GM19468 (cell line): Measurements from ENCODE around the gene NCKIPSD.

ENCODE experiments used
- ATAC-seq: cut with Tn5 transposase; IDR thresholded peaks from one replicate; pipeline ENCODE4 v1.9.1; 2021; ENCODE audit warnings: mild to moderate bottlenecking, moderate library complexity, moderate number of reproducible peaks; ENCODE audit not compliant: unreplicated experiment; ENCODE audit errors: extremely low read depth

Gene NCKIPSD

DNA sequence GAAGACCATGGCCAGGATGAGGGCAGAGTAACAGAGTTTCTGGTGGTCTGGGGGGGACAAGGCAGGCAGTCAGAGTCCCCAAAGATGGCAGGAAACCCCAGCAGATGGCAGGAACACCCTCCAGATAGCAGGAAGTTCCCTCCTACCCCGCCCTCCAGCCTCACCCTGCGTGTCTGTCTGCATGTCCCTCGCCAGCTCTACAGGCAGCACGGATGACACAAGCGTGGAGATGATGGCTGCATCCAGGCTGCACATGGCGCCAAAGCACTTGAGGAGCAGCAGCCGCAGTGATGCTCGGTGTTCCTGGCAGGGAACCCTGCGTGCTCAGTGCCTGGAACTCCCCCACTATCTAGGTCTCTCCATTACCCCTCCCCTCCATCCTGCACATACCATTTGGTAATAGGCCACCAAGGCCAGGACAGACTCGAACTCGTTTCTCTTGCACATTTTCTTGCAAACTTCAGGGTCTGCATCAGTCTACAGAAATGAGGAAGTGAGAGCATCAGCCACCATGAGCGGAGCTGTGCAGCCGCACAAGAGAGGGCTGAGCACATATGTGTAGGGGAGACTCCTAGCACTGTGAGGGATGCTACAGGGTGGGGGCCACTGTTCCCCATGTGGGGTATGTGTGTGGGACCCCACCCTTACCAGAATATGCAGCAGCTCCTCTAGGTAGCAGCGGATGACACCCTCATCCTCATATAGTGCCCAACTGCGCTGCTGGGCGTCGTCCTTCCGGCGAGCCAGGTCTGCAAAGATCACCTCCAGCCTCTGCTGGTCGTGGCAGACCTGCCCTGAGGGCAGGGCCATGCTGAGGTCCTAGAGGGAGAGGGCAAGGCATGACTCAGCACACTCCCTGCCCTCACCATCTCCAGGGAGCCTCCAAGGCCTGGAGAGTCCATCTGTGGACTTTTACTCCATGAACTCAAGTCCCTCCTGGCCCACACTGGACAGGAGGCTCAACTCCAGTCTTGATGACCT, 6.0 kb downstream of the NCKIPSD start:
- no peak for ATAC-seq

DNA sequence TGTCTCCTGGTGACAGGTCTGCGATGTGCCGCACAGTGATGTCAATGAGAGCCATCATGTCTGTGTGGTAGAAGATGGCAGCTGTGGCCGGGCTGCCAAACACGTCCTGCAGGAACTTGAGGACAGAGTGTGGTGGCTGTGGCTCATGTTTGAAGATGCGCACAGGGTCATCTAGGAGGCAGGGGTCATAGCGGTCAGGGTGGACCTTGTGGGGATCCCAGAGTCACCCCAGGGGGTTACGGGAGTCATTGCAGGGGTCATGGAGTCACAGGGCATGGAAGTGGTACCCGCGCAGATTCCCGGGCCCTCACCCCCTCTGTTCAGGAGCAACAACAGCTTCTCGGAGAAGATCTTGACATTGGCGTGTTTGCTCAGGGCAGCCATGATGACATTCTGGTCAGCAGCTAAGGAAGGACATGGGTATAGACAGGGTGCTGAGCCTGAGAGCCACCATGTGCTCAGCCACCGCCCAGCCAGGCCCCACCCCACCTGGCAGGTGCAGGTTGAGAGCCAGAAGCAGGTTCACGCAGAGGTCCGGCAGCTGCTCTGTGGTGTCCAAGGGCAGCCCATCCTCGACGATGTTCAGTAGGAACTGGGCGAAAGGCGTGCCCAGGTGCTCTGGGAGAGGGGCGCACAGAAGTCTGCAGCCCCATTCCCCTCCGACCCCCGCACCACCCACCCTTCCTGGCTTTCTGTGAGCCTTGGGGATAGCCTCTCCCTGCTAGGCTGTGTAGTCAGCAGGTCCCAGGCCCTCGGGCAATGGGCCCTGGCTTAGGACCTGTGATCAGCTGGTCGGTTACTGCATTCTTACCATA, 6.9 kb downstream of the NCKIPSD start:
- ATAC-seq, result no peak

DNA sequence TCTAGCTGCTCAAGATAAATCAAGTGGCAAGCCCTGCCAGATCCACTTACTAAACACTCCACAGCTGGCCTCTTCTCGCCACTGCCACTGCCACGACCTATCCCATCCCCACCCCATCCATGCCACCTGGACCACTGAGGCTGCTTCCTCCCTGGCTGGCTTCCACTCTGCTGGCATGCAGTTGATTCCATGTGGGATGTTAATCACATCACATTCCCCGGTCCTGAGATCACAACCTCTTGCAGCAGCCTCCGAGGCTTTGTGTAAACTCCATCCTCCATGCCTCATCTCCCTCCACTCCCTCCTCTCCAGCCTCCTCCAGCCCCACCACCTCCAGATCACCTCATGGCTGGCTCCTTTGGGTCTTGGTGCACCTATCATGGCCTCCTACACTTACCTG, 7.7 kb downstream of the NCKIPSD start:
- no peak for ATAC-seq

DNA sequence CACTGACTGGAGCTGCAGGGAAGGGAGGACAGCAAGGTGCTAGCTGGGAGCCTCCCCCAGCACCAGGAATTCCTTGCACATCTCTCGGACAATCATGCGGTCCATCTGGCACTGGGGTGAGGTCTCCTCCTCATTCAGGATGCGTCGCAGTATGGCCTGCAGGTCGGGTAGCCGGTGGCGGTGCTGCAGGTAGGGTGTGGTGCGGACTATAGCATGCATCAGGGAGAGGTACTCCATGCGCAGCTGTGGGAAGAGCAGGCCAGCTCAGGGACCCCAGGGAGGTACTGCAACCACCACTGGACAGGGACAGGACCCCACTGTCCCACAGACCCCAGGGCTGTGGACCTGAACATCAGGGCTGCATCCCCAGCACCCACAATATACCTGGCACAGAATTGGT, 11.2 kb downstream of the NCKIPSD start:
- no peak for ATAC-seq

DNA sequence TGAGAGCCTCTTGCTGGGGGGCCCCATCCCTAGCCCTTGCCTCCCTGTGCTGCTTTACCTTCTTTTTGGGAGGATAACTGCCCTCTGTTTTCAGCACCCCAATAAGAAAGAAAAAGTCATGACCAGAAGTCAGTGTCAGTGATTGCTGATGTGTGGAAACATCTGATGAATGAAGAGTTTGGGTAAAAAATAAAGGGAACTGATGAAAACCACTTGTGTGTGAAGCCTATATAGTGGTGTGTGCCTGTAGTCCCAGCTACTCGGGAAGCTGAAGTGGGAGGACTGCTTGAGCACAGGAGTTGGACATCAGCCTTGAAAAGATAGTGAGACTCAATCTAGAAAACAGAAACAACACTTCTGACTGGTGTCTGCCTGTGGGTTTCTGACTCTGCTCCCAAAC, 13.2 kb downstream of the NCKIPSD start:
- no peak for ATAC-seq

DNA sequence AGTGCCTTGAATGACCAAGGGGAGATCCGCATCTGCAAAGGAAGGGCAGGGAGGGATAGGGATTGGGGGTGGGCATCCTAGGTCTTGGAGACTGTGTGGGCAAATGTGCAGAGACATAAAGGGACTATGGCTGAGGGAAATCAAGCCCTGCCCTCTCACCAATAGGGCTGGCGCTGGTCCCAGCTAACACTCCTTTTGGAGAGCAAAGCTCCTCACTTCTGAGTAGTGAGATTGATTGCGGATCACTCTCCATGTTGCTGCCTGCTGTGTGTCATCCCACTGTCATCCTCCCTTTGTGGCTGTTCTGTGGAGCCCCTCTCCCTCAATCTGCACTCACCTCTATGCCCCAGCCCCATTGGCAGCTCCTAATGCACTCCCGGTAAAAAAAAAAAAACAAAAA, 20.8 kb downstream of the NCKIPSD start:
- no peak for ATAC-seq

DNA sequence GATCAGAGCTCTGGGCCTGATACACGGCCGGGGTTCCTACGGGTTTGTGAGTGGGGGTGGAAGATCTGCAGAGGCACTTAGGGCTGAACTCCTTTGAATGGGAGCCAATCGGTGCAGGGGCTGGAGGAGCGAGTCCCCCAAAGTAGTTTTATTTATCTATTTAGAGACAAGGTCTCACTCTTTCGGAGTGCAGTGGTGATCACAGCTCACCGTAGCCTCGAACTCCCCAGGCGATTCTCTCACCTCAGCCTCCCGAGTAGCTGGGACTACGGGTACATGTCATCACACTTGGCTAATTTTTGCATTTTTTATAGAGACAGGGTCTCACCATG, 21.4 kb downstream of the NCKIPSD start:
- ATAC-seq, result no peak

DNA sequence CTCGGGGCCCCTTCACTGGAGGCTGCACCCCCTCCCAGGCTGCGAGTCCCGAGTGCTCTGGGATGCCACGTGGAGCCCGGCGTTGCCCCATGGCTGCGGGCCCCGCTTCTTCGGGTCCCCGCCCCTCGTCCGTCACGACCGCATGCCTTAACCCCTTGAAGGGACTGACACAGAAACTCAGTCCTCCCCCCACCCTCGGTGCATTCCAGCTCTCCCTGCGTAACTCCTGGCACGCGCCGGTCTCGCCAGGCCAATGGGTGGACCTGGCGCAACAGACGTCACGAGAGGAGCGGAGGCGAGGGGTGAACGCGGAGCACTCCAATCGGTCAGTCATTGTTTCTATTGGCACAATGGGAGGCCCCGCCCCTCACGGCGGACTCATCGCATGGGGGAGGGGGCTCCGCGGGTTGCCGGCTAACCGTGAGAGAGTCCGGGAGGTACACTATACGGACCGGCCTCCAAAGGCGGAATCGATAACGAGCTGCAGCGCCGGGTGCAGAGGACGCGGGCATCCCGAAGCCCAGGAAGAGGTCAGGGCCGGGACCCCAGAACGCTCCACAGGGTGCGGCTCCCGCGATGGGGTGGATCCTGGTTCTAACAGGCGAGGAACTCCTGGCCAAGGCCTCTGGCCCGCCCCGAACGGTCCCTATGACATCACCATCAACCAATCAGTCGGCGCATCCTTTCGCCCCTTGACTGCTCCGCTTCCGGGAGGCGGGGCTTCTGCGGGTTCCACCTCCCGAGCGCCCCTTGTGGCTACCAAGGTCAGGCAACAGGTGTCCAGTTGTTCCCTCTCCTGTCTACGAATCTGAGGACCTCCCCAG, 22.0 kb downstream of the NCKIPSD start:
- ATAC-seq, result peak; percentile 77

DNA sequence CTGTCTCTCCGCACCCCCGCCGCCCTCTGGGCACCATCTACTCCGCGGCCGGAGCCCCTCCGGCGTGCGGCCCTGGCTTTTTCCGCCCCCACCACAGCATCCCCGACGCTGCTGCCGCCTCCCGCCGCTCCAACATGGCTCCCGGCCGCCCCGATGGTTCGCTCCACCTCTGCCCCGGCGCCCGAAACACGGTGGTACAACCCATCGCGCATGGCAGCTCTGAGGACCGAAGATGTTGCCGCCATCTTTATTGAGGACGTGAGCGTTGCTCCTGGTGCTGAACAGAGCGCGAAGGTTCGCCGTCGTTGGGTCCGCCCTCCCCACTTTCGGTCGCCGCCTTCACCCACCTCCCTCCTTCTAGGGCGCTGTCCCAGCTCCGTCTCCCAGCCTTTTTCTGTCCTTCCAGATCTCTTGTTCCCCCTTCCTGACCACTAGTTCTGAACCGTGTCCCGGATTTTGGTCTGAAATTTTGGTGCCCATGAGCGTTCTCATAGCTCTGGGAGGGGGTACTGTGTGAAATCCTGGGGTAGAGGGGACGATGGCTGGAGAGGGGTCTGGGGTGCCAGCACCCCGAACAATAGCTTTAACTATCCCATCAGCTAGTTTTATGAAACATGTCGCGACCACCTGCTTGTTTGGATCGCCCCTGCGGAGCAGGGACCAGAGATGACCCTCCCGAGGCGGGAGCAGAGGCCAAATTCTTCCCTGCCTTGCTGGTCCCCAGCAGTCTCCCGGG, 22.8 kb downstream of the NCKIPSD start, which contains the start of gene CELSR3:
TSS of gene CELSR3 (minus strand) at position 134 of the 736 bp plus-strand sequence. CDS start 252 bp downstream, outside the sequence.
- ATAC-seq, result no peak

DNA sequence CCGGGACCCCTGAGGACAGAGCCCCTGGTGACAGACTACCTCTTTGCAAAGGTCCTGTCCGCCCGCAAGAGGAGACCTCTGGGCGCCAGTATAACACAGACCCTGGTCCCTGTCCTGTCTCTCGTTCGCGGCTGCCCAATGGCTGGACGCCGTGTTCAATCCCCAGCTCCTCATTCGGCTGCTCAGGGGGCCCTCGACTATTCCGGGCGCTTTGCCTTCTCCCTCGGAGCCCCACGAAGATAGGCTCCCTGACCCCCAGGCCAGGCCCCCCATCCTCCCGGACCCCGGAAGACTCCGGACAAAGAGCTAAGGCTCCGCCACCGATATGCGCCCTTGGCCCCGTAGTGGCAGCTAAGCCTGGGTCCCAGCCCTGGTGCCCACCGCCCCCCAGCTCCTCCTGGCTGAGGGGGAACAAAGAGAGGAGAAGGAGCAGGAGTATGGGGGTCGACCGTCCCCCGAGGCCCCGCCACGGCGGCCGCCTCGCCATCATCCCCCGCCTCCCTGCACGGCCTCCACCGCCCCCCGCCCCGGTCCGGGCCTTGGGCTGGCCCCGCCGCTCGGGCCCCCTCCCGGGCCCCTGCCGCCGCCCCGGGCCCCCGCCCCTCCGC, 23.5 kb downstream of the NCKIPSD start:
- no peak for ATAC-seq

DNA sequence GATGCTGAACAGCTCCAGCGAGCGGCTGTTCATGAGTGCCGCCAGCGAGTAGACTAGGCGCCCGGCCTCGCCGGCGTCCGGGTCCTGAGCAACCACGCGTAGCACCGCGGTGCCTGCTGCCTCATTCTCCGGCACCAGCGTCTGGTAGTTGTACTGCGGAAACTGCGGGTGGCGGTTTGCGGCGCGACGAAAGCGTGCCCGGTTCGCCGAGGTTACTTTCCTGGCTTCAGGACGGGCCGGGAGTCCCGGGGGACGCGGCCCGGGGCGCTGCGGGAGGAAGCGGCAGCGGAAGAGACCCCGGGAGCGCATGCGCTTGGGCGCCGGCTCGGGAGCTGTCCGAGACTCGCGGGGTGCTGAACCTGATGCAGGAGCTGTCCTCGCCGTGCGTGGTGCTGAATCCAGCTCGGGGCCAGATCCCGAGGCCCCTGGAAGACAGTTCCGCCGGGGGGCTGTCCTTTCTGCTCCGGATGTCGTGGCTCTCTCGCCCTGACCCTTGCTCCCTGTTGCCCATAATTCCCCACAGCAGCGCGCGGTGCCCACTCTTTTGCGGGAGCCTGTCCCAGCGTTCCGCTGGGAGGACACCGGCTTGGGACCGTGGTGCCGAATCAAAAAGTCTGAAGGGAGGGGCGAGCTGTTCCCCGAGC, 24.1 kb downstream of the NCKIPSD start:
- ATAC-seq, result no peak

DNA sequence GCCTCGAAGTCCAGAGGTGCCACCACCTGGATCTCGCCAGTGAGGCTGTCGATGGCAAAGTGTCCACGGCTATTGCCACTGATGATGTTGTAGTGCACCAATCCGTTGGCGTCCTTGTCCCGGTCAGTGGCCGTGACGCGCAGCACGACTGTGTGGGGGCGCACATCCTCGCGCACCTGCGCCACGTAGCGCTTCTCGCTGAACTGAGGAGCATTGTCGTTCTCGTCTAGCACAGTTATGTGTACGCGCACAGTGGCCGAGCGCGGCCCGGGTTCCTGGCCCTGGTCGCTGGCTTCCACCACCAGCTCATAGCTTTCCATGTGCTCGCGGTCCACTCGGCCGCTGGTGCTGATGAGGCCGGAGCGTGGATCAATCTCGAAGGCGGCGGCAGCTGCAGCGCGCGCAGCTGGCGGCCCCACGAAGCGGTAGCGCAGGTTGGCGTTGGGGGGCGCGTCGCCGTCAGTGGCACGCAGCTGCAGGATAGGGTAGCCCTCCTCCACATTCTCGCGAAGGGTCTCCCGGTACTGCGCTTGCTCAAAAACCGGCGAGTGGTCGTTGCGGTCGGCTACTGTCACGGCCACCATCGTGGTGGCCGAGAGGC, 24.8 kb downstream of the NCKIPSD start:
- ATAC-seq, result no peak

DNA sequence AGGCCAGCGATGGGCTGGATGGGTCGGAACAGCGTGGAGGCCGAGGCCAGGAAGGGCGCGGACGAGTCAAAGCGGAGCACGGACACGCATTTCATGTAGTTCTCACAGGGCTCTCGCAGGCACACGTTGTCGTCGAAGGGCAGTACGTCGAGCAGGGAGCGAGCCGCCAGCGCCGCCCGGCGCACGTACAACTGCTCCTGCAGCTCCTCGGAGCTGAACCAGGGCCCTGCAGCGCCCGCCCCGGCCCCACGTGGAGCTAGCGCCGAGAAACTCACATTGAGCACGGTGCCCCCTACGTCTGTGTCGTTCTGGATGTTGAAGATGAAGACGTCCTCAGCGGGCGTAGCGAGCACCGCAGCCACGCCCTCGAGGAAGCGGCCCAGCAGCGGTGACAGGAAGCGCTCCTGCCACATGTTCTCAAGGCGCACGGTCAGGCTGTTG, 28.9 kb downstream of the NCKIPSD start:
- no peak for ATAC-seq

DNA sequence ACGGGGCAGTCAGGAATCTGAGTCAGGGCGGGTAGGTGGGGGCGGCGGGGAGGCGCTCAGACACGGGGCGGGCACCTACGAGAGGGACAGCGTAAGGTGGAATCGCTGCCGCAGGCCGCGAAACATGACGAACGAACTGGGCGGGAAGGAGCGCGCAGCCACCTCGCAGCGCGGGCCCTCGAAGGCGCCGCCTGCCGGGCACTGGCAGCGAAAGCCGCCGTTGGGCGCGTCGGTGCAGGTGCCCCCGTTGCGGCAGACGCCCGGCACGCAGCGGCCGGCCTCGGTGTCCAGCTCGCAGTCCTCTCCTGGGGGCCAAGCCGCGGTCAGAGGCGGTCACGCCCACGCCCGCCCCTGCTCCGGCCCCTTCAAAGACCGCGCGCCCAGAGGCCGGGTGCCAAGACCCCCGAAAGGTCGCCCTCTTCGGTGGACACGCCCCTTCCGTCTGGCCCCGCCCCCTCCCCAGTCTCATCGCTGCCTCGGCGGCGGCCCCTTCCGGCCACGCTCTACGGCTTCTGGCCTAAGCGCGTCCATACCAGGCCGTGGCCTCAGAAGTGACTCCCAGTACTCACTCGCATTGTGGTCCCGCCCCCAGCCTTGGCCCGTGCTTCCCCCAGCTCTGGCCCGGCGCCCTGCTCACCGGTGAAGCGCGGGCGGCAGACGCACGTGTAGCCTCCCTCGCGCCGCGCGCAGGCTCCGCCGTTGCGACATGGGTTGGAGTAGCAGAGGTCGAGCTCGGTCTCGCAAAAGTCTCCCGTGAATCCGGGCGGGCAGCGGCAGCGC, 29.5 kb downstream of the NCKIPSD start:
- ATAC-seq, result peak; percentile 33

DNA sequence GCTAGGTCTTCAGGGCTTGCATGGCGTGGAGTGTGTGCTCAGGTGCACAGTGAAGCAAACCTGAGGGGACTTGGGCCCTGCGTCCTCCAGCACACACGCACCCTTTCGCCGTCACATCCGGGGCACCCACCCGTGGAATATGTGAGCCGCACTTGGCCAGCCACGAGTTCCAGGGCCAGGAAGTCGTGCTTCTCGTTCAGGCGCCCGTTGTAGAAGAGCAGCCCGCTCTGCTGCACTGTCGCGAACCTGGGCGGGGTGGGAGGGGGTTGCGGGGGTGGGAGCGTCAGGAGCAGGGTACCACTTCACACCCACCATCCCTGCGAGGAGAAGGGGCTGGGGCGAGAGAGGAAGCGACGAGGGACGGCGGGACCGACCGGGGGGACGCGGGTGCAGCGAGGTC, 30.1 kb downstream of the NCKIPSD start:
- ATAC-seq, result no peak

DNA sequence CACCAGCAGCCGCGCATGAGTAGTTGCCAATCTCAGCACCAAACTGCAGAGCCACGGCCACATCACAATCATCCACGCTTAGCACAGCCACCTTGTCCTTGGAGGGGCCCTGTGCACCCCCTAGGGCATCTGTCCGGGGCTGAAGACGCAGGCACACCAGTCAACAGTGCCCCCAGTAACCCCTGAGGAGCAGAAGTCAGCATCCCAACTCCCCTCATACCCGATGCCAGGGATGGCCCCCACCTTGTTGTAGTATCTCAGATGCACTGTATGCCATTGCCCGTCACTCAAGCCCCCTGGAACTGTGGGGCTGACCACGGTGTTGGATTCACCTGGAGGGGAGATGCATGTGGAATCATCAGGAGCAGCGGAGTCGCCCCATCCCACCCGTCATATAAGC, 30.7 kb downstream of the NCKIPSD start:
- no peak for ATAC-seq

DNA sequence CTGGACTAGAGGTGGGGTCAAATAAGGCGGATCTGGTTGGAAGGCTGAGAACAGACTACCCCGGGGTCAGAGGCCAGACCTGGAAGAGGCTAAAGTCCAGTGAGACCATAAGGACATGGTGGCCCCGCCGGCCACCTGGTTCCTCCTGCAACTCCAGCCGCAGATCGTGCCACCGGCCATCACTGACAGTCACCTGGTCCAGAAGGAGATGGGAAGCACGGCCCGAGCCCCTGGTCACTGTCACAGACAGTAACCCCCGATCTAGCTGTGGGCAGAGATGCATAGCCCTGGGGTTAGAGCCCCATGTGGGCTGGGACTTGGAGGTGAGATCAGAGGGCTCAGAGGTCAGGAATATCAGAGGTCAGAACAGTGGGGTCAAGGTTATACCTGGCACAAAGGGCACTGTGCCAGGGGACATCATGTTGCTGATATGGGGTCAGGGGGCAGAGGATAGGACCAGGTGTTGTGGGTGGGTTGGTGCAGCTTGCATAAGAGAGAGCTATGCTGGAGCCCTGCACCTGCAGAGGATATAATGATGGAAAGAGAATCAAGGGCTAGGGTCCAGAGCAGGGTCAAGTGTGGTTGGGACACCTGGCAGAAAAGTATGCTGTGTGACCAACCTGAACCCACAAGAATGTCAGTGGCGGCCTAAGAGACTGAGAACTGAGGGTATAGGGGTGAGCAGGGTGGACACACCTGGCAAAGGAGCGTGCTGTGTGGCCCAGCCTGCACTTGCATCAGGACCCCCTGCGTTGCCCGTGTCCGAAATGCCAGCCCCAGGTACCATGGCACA, 32.6 kb downstream of the NCKIPSD start:
- ATAC-seq, result no peak
